Keratinocyte (primary cell): Measurements from ENCODE around the gene CPA4.

Source experiments
- CTCF ChIP-seq, 3 experiments: IDR thresholded peaks in 1 of 3; conservative IDR thresholded peaks in 1 of 3; optimal IDR thresholded peaks in 1 of 3; 2 replicates in 2 of 3; 3 replicates in 1 of 3; pipeline versions ENCODE3 to v1.5.1; 2011; ENCODE audit warnings: low read length in 3 of 3, mild to moderate bottlenecking in 3 of 3, moderate library complexity in 2 of 3, control low read depth in 1 of 3, inconsistent platforms in 1 of 3; ENCODE audit not compliant: insufficient read depth in 2 of 3; ENCODE audit errors: extremely low read depth in 1 of 3
- EZH2 ChIP-seq: IDR thresholded peaks from one replicate; pipeline ENCODE4 v1.6.1; 2012; ENCODE audit warnings: inconsistent platforms, mild to moderate bottlenecking, low read length, moderate library complexity

DNA sequence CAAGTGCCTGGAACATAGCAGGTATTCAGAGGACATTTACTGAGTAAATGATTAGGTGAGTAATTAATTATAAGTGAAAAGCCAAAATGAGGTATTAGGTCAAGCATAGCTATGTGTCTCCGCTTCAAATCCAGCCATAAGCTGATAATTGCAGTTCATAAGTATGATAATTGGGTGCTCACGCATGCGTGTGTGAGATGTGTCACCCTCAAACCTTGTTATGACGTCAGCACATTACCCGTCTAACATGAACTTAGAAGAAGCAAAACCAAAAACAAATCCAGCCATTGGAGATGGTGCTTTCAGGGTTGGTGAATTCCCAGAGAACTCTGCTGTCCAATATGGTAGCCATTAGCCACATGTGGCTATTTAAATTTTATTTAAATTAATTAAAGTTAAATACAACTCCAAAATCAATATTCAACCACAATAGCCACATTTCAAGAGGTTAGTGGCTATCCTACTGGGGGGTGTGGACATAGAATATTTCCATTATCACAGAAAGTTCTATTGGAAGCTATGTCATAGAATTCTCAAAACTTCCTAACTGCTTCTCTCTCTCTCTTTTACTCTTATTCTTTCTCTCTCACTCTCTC, 51.4 kb downstream of the CPA4 start, which contains the start of gene CPA5:
- no peak for TF ChIP-seq CTCF (optimal IDR thresholded peaks at IDR 0.05 in 1 of 3, IDR thresholded peaks at IDR 0.05 in 1 of 3, conservative IDR thresholded peaks at IDR 0.05 in 1 of 3; ENCODE audit: extremely low read depth in 1 of 3, insufficient read depth in 2 of 3, low read length in 3 of 3)
- no peak for TF ChIP-seq EZH2
